GM21528 (cell line): Measurements from ENCODE around the gene HAUS1.
"Not testable (repeated sequence)": the region's sequence is repeated elsewhere in the genome, so short reads cannot be mapped to it uniquely, and the experiment has no call there.

Experiments used
- ATAC-seq: cut with Tn5 transposase; IDR thresholded peaks from one replicate; pipeline ENCODE4 v1.9.1; 2021; ENCODE audit warnings: mild to moderate bottlenecking, moderate library complexity; ENCODE audit not compliant: unreplicated experiment, low FRiP score

Gene HAUS1

GRCh38 chr18:46084431-46084830 is 19.8 kb upstream of the HAUS1 start:
- ATAC-seq = no peak

DNA sequence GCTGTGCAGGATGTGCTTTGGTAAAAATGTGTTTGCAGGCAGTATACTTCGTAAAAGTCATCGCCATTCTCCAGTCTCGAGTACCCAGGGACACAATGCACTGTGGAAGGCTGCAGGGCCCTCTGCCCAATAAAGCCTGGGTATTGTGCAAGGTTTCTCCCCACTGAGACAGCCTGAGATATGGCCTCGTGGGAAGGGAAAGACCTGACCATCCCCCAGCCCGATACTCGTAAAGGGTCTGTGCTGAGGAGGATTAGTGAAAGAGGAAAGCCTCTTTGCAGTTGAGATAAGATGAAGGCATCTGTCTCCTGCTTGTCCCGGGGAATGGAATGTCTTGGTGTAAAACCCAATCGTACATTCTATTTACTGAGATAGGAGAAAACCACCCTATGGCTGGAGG is 15.7 kb upstream of the HAUS1 start:
- ATAC-seq = not testable (repeated sequence)

GRCh38 chr18:46095532-46095931 is 8.7 kb upstream of the HAUS1 start:
- no peak for ATAC-seq

DNA sequence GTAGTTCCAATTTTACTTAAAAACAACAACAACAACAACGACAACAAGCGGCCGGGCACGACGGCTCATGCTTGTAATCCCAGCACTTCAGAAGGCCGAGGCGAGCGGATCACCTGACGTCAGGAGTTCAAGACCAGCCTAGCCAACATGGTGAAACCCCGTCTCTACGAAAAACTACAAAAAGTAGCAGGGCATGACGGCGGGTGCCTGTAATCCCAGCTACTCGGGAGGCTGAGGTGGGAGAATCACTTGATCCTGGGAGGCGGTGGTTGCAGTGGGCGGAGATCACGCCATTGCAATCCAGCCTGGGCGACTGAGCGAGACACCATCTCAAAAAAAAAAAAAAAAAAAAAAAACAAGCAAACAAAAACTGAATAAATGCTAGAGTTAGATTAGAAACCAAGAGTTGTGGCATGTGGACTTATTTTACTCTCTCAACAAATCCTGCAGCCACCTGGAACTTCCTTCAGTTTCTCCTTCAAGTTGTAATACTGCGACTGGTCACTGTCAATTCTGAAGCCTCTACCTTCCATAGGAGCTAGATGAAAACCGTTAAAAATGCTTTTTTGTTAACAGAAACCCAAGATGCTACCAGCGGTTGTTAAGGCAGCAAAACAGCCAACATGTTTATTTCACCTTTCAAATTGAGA is 7.4 kb upstream of the HAUS1 start:
- no peak for ATAC-seq

DNA sequence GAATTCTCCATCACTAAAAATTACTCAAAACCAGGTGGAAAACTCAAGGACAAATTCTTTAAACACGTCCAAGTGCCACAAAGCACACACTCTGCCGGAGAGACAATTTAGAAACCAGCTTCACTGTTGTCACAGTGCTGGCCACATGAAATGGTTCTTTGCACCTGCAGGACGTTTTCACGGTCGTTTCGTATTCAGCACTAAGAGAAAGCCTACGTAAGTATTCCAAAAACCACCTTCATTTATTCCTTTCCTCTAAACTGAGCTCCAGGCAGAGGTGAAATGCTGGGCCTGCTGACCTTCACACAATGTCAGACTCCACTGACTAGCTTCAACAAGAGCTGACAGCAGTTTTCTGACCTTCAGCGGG is 6.8 kb upstream of the HAUS1 start:
- peak; percentile 31 for ATAC-seq

DNA sequence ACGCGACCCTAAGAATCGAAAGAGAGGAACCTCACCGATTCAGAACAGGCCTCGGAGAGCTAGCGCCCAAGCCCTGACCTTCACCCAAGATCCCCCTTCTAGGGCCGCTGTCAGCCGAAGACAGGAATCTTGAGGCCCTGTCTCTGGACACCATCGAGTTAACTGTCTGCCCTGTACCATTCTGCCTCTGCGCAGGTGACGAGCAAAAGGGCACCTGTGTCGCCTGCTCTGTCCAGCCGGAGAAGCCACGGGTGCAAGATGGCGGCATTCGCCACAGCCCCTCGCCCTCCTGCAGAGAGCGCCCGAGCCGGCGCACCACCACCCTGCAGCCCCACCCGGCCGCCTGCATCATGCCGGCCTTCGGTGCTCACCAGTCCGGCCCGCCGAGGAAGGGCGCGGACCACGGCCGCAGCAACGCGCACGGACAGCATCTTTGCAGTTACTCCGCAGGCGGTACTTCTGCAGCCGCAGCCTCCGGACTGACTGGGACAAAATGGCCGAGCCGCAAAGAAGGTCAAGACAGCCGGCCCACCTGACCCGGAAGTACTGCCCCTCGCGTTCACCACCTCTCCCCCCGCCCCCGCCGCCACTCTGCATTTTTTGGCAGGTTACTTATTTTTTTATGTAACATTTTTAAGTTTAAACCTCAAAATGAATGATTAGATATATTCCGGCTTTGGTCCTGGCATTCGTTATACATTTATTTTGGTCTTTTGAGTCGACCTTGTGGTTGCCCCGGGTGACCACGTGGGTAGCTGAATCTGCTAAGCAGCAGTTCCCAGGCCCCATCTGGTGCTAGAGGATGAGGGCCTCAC is 6.2 kb upstream of the HAUS1 start, which contains the start of gene ATP5F1A:
TSS of gene ATP5F1A (minus strand) at position 496 of the 815 bp plus-strand sequence. CDS start at position 431, 65 bp downstream.
- ATAC-seq = peak; percentile 81

- no peak for ATAC-seq
Observed at GRCh38 chr18:46098616-46098933, 5.6 kb upstream of the HAUS1 start.

DNA sequence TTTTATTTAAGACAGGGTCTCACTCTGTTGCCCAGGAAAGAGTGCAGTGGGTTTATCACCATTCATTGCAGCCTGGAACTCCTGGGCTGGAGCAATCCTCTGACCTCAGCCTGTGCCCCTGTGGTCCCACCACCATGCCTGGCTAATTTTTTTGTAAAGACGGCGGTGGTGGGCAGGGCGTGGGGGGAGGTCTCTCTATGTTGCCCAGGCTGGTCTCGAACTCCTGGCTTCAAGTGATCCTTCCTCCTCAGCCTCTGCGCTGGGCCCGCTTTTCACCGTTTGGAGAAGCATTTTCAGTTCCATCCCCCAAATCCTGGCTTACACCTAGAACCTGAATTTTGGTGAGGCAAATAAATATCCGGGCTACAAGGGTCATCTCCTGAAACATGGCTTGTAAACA is 4.7 kb upstream of the HAUS1 start:
- ATAC-seq = no peak

GRCh38 chr18:46109386-46109785 is 5.2 kb downstream of the HAUS1 start:
- ATAC-seq = no peak

GRCh38 chr18:46110406-46110805 is 6.2 kb downstream of the HAUS1 start:
- no peak for ATAC-seq

GRCh38 chr18:46113751-46114150 is 9.6 kb downstream of the HAUS1 start:
- ATAC-seq = no peak

DNA sequence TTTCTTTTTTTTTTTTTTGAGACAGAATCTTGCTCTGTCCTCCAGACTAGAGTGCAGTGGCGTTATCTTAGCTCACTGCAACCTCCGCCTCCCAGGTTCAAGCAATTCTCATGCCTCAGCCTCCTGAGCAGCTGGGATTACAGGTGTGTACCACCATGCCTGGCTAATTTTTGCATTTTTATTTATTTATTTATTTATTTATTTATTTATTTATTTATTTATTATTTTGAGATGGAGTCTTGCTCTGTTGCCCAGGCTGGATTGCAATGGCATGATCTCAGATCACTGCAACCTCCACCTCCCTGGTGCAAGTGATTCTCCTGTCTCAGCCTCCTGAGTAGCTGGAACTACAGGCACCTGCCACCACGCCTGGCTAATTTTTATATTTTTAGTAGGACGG is 22.4 kb downstream of the HAUS1 start:
- not testable (repeated sequence) for ATAC-seq

- ATAC-seq = no peak
Observed at GRCh38 chr18:46130061-46130460, 25.9 kb downstream of the HAUS1 start.

DNA sequence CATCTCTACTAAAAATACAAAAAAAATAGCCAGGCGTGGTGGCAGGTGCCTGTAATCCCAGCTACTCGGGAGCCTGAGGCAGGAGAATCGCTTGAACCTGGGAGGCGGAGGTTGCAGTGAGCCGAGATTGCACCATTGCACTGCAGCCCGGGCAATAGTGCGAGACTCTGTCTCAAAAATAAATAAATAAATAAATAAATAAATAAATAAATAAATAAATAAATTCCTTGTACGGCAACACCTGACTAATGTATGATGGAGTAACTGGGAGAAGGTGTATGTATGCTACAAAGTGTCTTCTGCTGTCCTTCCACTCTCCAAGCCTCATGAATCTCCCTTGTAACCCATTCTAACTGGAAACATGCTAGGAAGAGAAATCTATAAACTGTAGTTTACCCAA is 26.4 kb downstream of the HAUS1 start:
- not testable (repeated sequence) for ATAC-seq

DNA sequence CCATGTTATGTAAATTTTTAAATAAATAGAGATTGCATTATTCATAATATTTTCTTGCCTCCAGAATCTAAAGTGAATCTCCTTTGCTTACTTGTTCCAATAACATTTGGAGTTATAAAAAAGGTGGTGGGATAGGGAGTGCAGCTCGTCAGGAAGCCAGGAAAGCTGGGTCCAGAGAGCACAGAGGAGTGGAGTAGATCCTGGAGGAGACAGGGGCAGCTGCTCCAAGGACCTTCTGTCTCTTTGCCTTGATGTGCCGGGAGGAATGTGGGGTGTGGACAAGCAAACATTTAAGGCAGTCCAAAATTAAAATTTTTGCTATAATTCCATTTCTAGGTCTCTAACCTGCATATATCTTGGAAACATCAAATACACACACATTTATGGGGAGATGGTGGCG is 29.3 kb downstream of the HAUS1 start:
- ATAC-seq = no peak

DNA sequence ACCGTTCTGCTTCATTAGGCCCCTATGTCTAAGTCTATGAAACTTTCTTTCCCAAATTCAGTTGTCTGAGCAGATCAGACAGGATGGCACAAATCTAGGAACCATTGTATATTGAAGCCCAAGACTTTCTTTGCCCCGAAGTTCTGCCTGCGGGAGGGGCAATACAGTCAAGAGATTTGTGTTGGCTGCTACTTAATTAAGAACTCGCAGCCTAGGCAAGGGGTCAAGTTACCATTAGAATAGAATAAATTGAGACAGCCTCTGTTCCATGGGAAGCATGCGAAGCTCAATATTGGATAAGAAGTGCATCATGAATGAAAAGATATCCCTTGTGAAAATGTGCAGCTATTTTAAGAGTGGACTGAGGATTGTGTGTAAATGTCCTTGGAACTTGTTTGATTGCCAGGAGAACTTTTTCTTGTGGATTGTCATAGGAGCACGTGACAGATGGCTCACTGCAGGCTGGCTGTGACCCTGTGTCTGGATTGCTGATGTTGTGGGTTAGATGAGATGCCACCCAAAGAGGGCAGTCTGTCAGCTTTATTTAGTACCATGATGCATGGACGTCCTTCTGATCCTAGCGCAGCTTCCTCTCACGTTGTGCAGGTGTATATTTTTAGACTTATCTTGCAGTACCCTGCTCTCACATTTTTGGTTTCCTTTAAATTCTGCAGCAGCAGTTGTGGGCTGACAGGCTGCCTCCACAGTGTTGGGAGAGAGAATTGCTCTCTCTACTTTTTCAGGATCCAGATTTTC is 30.9 kb downstream of the HAUS1 start:
- no peak for ATAC-seq

GRCh38 chr18:46140173-46140572 is 36.0 kb downstream of the HAUS1 start:
- ATAC-seq = no peak

- ATAC-seq = no peak
Observed at GRCh38 chr18:46141199-46141598, 37.0 kb downstream of the HAUS1 start.

GRCh38 chr18:46148810-46149209 is 44.6 kb downstream of the HAUS1 start:
- no peak for ATAC-seq

DNA sequence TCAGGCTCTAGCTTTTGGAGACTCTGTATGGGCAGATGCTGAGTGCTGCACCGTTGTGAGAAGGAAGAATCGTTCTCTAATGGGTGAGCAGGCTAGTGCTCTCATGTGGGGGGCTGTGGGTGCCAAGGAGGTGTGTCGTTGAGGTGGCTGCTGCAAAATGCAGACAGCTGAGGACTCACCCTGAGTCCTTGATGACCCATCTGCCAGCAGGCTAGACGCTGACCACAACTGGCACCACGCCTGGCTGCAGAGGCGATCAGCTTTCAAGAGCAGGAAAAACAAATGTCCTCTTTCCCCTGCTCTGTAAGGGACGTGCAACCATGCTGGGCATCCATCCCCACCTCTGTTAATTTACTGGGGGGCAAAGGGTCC is 48.2 kb downstream of the HAUS1 start:
- no peak for ATAC-seq

DNA sequence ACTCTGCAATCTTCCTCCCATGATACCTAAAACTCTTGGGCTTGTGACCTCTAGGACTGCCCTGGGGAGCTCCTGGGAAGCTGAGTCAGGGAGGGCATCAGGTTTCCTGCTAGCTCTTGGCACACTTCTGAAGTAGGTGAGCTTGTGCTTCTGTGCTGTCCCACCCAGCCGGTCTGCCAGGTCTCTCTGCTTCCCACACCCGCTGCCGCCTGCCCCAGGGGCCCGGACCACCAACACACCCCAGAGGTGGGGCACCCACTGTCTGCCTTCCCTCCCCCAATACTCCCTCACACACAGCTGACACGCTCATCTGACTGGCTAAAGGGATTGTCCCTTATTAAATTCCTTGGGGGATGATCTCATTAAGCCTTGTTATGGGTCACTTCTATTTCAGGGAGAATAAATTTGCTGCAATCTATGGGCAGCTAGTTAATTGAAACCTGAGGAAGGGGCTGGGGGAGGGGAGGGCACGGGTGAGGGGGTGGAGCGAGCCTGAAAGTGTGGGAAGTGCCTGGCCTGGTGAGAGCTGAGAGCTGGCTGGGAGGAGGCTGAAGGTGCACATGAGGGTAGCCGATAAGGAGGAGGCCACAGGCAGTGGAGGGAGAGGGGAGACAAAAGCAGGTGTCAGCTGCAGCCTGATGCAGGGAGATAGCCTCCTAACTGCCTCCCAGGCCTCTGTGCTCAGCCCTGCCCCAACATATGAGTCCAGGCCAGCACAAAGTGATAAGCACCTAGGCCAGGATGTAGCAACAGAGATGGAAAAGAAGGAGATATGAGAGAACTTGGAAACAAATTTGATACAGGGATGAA is 48.8 kb downstream of the HAUS1 start:
- no peak for ATAC-seq
